HepG2 (cell line): ENCODE results near the gene PITX3.

Experiments
- BRD4 ChIP-seq: sonication (generic); formaldehyde crosslinking; IDR thresholded peaks from 2 replicates; pipeline ENCODE4 v1.4.0; 2020; ENCODE audit warnings: missing genetic modification reagents
- MXI1 ChIP-seq: IDR thresholded peaks from 3 replicates; pipeline ENCODE4 v1.6.1; 2012; ENCODE audit warnings: low read depth, low read length, inconsistent platforms, borderline replicate concordance
- NFATC3 ChIP-seq: sonication (generic); formaldehyde crosslinking; IDR thresholded peaks from 2 replicates; pipeline ENCODE4 v1.5.1; 2020; ENCODE audit warnings: mild to moderate bottlenecking, missing genetic modification reagents
- POLR2A ChIP-seq, 2 experiments: IDR thresholded peaks; 2 replicates each; pipeline ENCODE4 v1.6.1; 2011; ENCODE audit warnings: low read depth in 2 of 2, low read length in 2 of 2, mild to moderate bottlenecking in 1 of 2, moderate library complexity in 1 of 2; ENCODE audit not compliant: insufficient read depth in 1 of 2
- ZNF121 ChIP-seq: sonication (generic); formaldehyde crosslinking; IDR thresholded peaks from 2 replicates; pipeline ENCODE4 v1.5.0; 2020; ENCODE audit warnings: mild to moderate bottlenecking, missing genetic modification reagents
- ZNF644 ChIP-seq: IDR thresholded peaks from 2 replicates; pipeline ENCODE4 v1.6.1; 2016; ENCODE audit warnings: low read depth
- TF ChIP-seq, protein P1 (sequence below): sonication (generic); formaldehyde crosslinking; IDR thresholded peaks from 2 replicates; pipeline ENCODE4 v1.5.0; 2020; ENCODE audit warnings: mild to moderate bottlenecking, missing genetic modification reagents, moderate library complexity
- TF ChIP-seq, protein P2 (sequence below): IDR thresholded peaks from 2 replicates; pipeline ENCODE4 v1.6.1; 2012; ENCODE audit warnings: inconsistent platforms
- TF ChIP-seq, protein P3 (sequence below): sonication (generic); formaldehyde crosslinking; IDR thresholded peaks from 2 replicates; pipeline ENCODE4 v1.8.0; 2022; ENCODE audit warnings: low read depth, missing genetic modification reagents
- TF ChIP-seq, protein P4 (sequence below): sonication (generic); formaldehyde crosslinking; IDR thresholded peaks from 2 replicates; pipeline ENCODE4 v1.4.0; 2020; ENCODE audit warnings: mild to moderate bottlenecking, missing genetic modification reagents

DNA sequence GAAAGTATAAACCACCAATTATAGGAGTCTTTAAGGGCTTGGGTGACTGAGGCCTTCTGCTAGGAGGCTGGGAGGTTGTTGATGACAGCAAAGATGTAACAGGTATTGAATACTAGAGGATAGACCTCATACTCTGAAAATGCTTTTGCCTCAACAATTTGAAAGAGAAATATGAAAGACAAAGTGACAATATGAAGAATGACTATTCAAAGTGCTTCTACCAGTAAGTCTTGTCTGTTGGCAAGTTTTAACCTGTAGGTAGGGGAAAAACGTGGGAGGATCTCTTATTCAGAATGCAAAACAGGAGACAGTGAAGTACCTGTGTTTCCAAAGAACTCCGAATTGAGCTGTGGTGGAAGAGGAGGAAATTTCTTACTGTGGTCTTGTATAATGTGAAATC is 42.2 kb upstream of the PITX3 start:
- TF ChIP-seq, protein P1, sequence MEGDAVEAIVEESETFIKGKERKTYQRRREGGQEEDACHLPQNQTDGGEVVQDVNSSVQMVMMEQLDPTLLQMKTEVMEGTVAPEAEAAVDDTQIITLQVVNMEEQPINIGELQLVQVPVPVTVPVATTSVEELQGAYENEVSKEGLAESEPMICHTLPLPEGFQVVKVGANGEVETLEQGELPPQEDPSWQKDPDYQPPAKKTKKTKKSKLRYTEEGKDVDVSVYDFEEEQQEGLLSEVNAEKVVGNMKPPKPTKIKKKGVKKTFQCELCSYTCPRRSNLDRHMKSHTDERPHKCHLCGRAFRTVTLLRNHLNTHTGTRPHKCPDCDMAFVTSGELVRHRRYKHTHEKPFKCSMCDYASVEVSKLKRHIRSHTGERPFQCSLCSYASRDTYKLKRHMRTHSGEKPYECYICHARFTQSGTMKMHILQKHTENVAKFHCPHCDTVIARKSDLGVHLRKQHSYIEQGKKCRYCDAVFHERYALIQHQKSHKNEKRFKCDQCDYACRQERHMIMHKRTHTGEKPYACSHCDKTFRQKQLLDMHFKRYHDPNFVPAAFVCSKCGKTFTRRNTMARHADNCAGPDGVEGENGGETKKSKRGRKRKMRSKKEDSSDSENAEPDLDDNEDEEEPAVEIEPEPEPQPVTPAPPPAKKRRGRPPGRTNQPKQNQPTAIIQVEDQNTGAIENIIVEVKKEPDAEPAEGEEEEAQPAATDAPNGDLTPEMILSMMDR (CRISPR knock-in tag) = no peak
- TF ChIP-seq BRD4 (no peak), MXI1 (no peak), POLR2A (IDR thresholded peaks at IDR 0.05; ENCODE audit: insufficient read depth in 1 of 2, low read depth in 2 of 2, low read length in 2 of 2) (no peak), NFATC3 (no peak), ZNF121 (CRISPR knock-in tag) (no peak), ZNF644 (CRISPR knock-in tag) (no peak)
- TF ChIP-seq, protein P2, sequence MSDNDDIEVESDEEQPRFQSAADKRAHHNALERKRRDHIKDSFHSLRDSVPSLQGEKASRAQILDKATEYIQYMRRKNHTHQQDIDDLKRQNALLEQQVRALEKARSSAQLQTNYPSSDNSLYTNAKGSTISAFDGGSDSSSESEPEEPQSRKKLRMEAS = no peak
- TF ChIP-seq, protein P3, sequence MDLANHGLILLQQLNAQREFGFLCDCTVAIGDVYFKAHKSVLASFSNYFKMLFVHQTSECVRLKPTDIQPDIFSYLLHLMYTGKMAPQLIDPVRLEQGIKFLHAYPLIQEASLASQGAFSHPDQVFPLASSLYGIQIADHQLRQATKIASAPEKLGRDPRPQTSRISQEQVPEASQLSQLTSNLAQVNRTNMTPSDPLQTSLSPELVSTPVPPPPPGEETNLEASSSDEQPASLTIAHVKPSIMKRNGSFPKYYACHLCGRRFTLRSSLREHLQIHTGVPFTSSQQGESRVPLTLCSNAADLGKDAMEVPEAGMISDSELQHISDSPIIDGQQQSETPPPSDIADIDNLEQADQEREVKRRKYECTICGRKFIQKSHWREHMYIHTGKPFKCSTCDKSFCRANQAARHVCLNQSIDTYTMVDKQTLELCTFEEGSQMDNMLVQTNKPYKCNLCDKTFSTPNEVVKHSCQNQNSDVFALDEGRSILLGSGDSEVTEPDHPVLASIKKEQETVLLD (CRISPR knock-in tag) = no peak
- TF ChIP-seq, protein P4, sequence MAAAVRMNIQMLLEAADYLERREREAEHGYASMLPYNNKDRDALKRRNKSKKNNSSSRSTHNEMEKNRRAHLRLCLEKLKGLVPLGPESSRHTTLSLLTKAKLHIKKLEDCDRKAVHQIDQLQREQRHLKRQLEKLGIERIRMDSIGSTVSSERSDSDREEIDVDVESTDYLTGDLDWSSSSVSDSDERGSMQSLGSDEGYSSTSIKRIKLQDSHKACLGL (CRISPR knock-in tag) = no peak
